PC-9 (cell line): ENCODE results near the gene C3orf70.

Experiments
- CTCF ChIP-seq: fragments of 200-600 bp; sonication (generic); conservative IDR thresholded peaks from 2 replicates; pipeline ENCODE4 v1.6.1; 2017; ENCODE audit warnings: mixed run types, antibody characterized with exemption, mild to moderate bottlenecking, moderate library complexity
- EZH2 ChIP-seq: fragments of 200-600 bp; sonication (generic); IDR thresholded peaks from 2 replicates; pipeline ENCODE4 v1.8.0; 2017; ENCODE audit warnings: antibody characterized with exemption, low read depth

- TF ChIP-seq CTCF, result no peak
- no peak for TF ChIP-seq EZH2
Observed at GRCh38 chr3:185067173-185067572, 85.7 kb downstream of the C3orf70 start.
